GM18505 (cell line): ENCODE measurements around the gene NTSR1.

Experiments
- ATAC-seq: cut with Tn5 transposase; IDR thresholded peaks from one replicate; pipeline ENCODE4 v1.9.1; 2021; ENCODE audit not compliant: unreplicated experiment
- POLR2A ChIP-seq: IDR thresholded peaks from 4 replicates; pipeline ENCODE4 v1.6.1; 2011; ENCODE audit warnings: borderline replicate concordance; ENCODE audit not compliant: insufficient read depth, insufficient read length; ENCODE audit errors: extremely low read depth

Gene NTSR1

DNA sequence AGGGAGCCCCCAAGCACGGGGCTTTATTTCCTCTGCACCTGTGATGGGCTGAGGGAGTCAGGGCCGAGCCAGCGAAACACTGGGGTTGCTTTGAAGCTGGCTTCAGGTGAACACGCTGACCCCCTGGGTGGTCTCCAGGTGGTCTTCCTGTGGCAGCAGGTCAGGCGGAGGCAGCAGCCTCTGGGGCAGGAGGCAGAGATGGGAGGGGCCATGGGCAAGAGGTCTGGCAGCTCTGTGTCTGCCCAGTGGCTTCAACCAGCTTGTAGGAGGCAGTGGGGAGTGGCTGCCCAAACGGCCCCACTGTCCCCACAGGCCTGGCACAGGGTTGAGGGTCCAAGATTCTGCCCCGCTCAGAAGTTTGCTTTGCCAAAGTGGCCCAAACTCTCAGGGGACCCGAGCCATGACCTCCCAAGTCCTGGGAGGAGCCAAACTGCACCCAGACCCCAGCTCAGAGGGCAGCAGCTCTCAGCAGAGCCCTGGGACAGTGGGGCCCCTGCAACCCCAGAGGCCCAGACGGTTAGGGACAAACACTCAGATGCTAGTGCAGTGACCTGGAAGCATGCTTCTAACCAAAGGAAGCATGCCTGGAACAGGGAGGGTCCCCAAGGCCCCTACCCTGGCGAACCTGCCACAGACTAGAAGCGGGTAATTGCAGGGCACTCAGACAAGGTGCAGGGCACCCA is 15.3 kb downstream of the NTSR1 start:
- no peak for TF ChIP-seq POLR2A
- ATAC-seq, result no peak

DNA sequence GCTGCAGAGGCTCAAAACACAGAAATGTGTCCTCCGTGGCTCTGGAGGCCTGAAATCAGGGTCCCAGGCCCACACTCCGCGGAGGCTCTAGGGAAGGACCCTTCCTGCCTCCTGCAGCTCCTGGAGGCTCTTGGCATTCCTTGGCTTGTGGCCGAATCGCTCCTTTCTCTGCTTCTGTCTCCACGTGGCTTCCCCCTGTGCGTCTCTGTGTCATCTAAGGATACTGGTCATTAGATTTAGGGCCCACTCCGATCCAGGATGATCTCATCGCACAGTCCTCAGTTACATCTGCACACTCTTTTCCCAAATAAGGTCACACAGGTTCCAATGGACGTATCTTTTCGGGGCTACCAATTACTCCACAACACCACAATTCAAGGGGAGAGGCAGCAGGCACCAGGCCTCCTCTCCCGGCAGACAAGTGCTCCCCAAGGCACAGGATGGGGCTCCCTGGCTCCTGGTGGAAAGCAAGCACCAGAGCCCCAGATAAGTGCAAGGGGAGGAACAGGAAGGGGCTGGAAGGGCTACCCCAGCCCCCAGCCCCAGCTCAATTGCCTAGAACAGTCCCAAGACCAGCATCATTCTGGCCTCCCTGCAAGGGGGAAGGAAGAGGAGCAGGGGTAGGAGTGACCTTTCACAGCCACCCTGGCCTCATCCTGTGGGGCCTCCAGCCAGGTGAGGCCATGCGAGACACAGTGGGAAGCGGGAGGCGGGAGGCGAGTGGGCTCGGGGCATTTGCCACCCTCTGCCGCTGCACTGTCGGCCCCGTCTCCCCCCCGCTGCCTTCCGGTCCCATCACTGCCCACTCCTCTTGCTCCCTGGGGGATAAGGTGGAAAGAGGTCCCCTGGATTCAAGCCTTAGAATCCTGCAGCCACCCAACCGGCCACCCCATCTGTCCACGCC is 16.3 kb downstream of the NTSR1 start:
- no peak for ATAC-seq
- TF ChIP-seq POLR2A, result no peak

DNA sequence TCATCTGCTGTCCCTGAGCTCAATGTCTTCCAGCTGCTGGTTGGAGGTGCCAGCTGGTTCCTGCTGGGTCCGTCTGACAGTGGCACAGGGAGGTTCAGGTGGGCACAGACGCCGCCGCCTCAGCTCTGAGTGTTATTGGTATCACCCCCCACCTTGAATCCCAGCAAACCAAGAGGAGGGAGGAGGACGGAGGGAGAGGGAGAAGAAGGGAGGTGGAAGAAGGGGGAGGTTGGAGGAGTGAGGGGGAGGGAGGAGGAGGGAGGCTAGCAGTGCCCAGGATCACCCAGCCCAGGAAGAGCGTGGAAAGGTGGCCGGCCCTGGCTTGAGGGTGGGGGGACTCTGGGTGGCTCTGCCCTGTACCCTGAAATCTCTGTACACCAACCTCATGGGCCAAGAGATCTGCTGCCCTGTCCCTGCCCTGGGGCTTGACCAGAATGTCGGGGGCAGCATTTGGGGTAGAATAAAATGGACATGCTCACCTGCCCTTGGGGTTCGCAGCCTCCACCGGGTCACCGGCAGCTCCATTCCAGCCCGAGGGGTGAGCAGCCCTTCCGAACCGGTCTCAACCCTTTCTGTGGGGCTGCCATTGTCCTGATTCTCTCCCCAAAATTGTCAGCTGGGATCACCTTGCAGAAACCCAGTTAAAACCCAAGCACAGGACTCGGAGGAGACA is 17.1 kb downstream of the NTSR1 start:
- ATAC-seq, result no peak
- TF ChIP-seq POLR2A, result no peak

DNA sequence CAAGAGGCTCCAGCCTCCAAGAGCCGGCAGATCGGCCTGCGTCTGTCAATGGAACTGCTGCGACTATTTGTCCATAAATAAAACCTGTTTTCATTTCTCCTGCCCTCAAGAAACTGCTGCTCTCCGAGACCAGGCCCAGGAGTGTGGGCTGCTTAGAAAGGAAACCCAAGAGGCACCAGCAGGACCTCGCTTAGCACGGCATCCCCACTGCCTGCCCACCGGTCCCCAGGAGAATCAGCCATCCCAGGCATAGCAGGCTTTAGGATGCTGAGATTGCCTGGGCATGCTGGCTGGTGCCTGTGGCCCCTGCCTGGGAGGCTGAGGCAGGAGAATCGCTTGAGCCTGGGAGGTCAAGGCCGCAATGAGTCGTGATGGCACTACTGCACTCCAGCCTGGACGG is 17.6 kb downstream of the NTSR1 start:
- no peak for ATAC-seq
- TF ChIP-seq POLR2A, result no peak

DNA sequence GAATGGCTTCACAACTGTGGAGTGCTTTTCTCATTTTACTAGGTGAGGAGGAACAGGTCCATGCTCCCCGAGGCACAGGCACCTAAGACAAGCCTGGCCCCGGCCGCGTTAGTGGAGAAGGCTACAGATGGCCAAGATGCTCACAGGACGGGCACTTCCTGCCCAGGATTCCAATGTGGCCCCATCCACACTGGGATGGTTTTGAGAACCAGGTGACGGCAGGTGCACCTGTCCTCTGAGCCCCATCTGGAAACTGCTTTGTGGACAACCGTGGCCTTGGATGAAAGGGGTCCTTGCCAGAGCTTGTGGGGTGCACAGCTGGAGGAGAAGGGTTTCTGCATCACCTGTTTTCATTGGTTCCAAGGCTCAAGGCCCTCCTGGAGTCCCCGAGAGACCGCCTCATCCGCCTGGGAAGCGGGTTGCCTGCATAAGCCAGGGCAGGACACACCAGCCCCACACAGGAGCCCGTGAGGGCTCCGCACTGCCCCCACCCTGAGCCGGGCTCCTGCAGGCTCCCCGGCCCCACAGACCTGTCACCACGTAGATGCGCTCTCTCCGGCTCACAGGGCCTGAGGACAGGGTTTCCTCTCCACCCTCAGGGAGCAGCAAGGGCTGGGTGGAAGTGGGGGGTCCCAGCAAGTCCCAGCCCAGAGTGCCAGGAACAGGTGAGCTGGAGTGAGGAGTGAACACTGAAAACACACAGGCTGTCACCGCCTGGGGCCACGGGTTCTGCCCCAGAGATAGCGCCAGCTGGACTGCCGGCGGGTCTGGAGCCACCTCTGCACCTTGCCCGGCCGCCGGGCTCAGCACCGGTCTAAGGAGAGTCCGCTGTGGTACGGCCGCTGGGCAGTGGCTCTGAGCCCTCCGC is 18.3 kb downstream of the NTSR1 start:
- ATAC-seq, result no peak
- no peak for TF ChIP-seq POLR2A

DNA sequence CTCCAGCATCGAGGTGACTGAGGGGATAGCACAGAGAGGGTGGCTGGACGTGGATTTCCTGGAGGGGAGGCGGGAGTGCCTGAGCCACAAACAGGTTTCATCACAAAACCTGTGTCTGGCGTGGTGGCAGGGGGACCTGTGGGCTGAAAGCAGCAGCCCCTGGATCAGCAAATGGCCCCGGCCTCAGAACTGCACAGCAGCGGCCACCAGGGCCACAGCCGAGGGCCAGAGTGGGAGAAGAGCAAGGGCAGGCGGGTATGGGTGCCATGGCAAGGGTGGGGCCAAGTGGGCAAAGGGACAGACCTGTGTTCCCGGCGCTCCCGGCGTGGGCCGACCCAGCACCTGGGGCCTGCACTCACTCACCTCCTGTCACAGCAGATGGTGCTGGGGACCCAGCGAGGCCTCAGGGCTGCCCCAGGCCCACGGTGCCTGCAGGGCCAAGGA is 19.0 kb downstream of the NTSR1 start:
- TF ChIP-seq POLR2A, result no peak
- ATAC-seq, result no peak

DNA sequence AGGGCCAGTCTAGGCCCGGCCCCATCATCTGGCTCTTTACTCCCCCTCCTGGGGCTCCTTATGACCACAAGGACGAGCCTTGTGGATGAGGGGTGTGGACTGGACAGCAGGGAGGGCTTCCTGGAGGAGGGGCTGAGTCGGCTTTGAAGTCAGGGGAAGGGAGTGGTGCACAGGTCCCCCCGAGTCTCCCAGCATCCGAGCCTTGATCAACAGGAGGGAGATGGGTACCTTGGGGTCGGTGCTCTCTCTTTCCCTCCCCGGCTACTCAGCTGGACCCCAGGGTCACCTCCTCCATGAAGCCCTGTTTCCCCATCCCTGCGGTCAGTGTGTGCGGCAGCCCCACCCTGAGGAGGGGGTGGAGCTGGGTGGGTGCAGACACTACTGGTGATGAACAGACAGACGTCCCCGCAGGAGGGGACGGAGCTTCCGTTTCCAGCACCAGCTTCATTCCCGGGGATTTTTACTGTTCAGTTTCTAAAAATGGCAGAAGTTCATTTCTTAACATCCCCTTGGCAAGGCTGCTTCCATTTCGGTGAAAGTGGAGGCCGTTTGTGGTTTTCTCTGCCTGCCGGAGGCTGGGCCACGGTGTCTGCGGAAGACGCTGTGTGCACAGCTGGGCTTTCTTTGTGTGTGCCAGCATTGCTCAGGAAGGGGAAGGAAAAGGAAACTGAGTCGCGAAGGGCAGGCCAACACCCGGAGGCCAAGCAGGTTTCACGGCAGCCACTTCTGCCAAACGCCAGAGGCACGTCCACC is 19.6 kb downstream of the NTSR1 start:
- no peak for ATAC-seq
- TF ChIP-seq POLR2A, result no peak

DNA sequence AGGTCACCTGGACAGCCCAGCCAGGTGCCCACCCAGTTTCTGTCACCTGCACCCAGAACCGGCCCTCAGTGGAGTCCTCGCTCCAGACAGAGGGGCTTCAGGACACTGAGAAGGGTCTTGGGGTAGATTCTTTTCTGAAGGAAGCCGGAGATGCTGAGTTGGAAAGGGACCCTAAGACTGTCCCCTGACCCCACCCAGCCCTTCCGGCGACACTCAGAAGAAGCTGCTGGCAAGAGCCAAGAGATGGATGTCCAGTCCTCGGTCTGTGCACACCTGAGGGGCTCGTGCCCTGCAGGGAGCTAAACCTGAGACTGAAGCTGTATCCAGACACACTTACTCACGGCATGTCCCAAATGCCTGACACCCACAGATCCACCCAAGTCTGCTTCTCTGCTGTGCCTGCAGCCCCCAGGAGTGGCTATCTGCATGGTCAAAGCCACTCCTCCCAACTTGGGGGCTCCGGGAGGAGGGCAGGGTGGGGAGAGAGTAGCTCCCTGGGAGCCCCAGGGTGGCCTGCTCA is 20.2 kb downstream of the NTSR1 start:
- no peak for TF ChIP-seq POLR2A
- no peak for ATAC-seq

DNA sequence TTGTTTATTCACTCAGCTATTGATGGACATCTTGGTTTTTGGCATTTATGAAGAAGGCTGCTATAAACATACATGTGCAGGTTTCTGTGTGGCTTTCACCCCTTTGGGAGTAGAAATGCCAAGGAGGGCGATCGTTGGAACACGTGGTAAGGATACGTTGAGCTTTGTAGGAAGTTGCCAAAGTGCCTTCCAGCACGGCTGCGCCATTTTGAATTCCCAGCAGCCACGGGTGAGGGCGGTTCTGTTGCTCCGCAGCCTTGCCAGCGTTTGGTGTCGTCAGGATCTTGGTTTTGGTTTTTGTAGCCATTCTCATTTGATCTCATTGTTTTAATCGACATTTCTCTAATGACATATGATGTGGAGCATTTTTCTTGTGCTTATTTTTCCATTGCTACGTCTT is 21.8 kb downstream of the NTSR1 start:
- TF ChIP-seq POLR2A, result no peak
- no peak for ATAC-seq

DNA sequence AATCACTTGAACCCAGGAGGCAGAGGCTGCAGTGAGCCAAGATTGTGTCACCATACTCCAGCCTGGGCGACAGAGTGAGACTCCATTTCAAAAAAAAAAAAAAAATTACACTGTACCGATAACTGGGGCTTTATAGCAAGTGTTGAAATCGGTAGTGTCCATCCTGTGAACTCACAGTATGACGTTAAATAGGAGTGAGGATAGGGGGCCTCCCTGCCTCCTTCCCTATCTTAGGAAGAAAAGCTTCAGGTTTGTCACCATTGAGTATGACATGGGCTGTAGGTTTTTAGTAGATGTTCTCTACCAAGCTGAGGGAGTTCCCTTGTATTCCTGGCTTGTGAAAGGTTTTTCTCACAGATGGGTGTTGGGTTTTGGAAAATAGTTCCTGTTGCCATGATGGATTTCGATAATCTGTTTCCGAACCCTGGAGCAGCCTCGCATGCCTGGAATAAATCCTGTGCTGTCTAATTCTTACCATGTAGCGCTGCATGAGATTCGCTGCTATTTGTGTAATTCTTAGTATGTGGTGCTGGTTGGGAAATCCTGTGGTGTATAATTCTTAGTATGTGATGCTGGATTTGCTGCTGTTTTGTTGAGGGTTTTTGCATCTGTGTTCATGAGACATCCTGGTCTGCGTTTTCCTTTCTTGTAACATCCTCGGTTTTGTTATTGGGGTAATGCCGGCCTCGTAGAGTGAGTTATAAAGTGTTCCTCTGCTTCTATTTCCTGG is 23.6 kb downstream of the NTSR1 start:
- TF ChIP-seq POLR2A, result no peak
- ATAC-seq, result no peak

DNA sequence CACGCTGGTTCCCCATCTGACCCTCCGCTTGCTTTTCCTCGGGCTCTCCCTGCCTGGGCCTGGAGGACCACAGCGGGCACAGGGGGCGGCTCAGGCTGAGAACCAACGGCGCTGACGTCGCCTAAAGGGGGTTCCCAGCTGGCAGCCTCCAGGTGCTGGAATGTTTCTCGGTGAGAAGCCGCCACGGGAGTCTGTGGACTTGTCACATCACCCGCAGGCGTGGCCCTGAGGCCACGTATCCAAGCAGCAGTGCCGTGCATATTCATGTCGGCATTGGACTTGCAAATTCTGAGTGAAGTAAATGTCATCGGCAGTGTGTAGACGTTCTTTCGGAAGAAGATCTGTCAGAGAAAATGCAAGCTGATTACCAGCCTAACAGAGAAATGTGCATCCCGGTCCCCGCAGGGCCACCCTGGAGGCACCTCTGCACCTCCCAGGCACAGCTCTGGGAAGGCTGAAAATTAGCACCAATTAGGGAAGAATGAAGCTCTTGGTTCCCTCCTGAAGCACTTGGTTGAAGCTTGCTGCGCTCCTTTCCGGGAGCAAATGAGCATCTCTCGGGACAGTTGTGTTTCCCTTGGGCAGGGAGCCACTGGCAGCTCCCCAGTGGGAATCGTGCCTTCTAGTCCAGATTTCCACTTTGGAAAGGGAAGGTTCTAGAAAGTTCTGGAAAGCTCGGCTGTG is 24.3 kb downstream of the NTSR1 start:
- no peak for TF ChIP-seq POLR2A
- ATAC-seq, result no peak
